SIG-M5 treated with dmso at 0.1 percent for 504 hours (cell line): Measurements from ENCODE around the gene MPHOSPH10.
"Not testable (repeated sequence)": the region's sequence is repeated elsewhere in the genome, so short reads cannot be mapped to it uniquely, and the experiment has no call there.

Experiments
- DNase-seq: peaks from one replicate; lab custom pipeline; 2025; ENCODE audit not compliant: unreplicated experiment; lab: John Stamatoyannopoulos, UW

The MPHOSPH10 gene

DNA sequence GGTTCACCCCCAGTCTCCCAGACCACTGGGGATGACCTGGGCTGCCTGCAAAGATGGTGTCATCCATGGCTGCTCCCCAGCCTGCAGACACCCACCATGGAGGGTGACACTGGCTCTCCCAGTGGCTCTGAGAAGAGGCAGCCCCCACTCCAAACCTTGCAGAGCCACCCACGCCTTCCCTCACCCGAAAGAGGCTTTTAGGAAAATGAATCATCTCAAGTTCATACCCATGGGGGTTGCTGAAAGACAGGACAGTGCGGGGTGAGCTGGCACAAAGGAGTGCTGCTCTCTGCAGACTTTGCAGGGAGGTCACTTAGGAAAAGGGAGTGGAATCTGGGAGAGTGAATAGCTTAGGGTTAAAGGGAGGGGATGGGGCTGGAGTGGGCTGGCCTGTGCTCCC is 36.4 kb downstream of the MPHOSPH10 start:
- no peak for DNase-seq

DNA sequence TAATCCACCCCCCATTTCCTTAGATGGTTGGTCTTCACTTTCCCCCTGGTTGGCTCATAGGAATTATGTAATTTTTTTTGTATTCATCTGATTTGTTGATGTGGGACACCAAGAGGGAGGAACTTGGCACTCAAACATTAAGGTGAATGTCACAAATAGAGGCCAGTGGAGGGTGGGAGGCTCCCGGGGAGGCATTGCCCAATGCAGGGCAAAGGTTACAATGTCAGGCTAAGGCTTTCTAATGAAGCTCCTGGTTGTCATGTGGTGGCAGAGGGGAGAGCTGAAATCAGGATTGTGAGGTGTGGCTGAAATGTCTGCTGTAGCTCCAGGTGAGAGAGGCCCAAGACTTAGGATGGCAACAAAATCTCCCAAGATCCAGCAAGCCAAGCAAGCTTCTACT is 42.7 kb downstream of the MPHOSPH10 start:
- no peak for DNase-seq

DNA sequence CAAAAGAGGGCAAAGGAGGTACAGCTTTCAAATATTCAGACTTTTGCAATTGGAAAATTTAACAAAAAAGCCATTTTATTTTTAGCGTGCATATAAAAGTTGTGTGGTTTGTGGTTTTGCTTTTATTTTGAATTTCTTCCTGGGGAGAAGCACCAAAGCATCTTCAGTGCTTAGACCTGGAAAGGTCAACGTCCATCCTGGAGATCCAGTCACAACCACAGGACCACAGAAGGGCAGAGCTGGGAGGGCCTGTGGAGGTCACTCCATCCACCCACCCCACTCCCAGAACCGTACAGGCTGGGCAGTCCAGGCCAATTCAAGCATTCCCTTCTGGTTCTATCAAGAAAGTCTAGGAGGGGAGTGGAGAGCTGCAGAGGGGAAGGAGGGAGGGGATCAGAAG is 43.8 kb downstream of the MPHOSPH10 start:
- no peak for DNase-seq

DNA sequence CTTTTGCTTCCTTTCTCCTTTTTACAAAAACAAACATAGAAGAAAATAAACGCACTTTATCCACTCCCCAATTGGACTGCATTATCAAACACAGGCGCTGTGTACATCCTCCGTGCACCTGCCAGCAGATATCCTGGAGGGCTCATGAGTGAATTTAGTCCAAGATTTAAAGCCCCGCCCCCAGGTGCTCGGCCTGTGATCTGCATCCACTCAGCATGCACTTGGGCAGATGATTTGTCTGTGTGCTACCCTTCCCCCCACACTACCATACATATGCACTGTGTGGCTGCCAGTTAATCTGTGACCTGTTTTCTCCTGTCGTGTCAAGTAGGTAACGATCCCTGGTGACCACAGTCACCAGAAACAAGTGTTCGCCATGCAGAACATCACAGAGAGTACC is 48.4 kb downstream of the MPHOSPH10 start:
- DNase-seq: not testable (repeated sequence)

DNA sequence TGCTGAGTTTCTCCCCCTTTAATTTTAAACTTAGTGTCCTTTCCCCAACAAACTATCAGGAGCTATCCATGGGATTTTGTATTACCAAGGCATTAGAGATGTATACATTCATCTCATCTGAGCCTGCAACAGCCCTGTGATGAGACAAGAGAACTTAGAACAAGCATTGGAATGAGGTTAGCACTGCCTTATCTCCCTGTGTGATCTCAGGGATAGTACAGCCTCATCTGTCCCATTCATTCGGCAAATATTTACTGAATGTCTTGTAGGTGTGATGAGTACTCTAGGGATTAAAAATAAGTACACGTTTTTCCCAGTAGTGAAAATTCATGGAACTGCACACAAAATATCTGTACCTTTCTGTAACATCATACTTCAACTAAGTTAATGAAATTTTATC is 50.9 kb downstream of the MPHOSPH10 start:
- DNase-seq: no peak

DNA sequence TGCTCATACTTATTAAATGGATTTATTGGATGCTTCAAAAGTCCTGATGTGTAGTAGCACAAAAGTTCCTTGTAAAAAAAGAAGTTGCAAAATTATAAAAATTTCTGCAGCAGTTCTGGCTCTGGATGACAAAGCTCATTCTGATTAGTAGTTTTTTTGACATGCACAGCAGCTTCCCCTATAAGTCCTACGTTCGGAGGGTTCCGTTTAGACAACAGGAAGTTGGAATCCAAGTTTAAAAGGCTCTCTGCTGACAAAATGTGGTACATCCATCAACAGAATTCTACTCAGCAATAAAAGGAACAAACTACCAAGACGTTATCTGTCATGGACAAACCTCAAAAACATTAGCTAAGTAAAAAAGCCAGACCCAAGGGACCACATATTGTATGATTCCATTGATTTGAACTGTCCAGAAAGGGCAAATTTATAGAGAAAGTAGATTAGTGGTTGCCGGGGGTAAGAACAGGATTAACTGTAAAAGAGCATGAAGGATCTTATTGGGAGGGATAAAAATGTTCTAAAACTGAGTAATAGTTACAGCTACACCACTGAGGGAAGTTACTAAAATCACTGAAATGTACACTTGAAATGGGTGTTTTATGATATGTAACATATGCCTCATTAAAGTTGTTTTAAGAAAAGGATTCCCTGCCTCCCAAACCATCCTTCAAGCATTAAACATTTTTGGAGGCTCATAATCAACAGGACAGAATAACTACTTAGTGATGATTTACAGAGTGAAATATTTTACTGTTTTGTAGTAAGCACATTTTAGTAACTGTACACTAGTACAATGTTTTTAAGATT is 53.1 kb downstream of the MPHOSPH10 start:
- not testable (repeated sequence) for DNase-seq

DNA sequence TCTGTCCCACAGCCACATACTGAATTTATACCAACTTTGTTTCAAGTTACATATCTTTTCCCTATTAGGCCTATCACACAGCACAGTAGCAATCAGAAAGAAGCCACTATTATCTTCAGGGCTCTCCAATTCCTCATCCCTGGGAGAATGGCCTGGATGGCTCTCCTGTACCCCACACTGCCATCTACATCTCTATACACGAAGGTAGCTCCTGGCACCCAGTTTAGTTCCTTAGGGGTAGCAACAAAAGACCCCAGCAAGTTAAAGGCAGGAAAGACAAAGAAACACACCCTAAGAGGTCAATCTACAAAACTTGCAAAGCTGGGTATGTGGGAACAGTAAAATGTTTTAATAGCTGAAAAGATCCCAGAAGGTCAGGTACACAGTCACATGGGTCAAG is 56.5 kb downstream of the MPHOSPH10 start:
- no peak for DNase-seq

DNA sequence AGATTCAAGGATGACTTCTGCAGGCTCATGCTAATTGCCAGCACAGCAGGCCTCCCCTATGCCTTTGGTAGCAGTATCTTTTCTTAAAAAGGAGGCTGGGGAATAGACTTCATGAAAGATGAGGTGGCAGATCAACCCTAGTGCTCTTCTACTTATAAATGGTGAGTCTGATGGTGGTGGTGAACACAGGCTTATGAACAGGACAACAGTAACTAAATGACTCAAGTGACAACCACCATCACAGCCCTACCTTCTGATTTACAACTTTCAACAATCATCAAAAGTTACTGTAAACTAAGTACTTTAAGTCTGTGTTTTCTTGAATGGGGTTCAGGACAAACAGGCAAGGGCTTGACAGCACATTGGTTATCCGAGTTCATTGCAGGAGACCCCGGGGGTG is 57.2 kb downstream of the MPHOSPH10 start:
- DNase-seq: no peak

DNA sequence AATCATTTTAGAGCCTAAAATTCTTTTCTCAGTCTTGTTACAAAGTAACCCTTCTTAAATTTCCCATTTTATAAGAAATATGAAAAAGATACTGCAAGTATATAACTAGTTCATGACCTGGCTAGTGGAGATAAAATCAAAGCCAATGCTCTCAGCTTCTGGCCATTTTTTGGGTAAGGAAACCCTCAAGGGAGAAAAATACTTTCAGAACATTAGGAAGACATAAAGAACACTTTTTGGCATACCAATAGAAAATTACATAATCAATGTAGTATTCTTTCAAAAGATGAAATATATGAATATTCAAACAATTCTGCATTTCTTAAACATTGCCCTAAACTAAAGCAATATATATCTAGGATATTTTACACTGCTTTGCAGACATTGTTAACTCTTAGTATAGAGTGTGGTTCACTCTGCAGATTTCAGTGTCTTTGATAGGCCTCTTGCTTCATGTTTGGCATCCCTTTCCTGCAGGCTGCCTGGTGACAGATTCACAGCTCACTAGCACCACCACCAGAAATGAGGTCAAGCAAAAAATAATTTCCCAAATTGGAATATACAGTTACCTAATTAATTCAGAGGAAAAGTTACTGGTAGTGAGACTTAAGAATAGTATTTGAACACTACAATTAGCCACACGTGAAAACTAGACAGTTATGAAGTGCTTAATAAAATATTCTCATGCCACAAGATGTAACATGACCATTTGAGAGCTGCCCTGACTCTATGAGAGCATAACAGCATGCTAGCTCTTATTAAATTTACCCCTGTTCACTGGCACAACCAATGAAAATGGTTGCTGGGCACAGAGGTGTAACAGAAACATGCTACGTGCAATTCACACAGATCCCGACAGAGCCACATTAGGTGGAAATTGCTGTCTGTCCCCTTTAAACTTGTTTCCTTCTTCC is 60.5 kb downstream of the MPHOSPH10 start:
- DNase-seq: peak; percentile 38

DNA sequence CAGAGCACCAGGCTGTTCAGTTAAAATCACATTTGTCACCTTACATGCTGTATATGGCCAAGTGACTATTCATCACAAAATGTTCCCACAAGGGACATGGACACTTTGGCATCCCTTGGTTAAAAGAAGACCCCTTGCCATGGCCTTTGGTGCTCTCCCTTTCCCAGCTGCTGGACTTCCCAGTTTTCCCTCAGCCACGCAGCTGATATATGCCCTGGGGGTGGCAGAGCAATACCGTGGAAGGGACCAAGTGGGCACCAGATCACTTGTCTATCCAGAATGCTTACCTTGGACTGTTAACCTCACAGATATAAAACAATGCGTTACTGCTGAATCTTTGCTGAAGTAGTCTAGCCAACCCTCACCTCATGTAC is 61.1 kb downstream of the MPHOSPH10 start:
- no peak for DNase-seq
